HEK293 (cell line): ENCODE data around the gene APOL2.

Source experiments
- CTCF ChIA-PET: fragments of 350-600 bp; formaldehyde crosslinking; extraction: SDS; loops from one replicate; lab custom pipeline; 2021; ENCODE audit warnings: antibody characterized with exemption; lab: Yijun Ruan, JAX
- POLR2A ChIA-PET: fragments of 300-600 bp; formaldehyde crosslinking; extraction: SDS; loops from one replicate; lab custom pipeline; 2020; ENCODE audit warnings: antibody characterized with exemption, inconsistent platforms; lab: Yijun Ruan, JAX
- H3K27ac ChIP-seq: fragments of 200-500 bp; sonication (Bioruptor generic); 2 replicates; pipeline ENCODE4 v1.5.1; 2014; ENCODE audit warnings: low read depth, low read length, control low read depth, inconsistent platforms; ENCODE audit errors: extremely low read depth
- H3K36me3 ChIP-seq, 2 experiments: fragments of 200-500 bp in 1 of 2; sonication (Bioruptor generic) in 1 of 2; 1 replicate in 1 of 2; 2 replicates in 1 of 2; pipeline ENCODE4 v1.5.1; 2014 to 2017; ENCODE audit warnings: inconsistent platforms in 2 of 2, low read length in 2 of 2; ENCODE audit not compliant: control insufficient read depth in 2 of 2, insufficient read depth in 1 of 2
- H3K4me1 ChIP-seq: fragments of 200-500 bp; sonication (Bioruptor generic); 2 replicates; pipeline ENCODE4 v1.5.1; 2014; ENCODE audit warnings: mild to moderate bottlenecking, low read length, inconsistent platforms; ENCODE audit not compliant: control insufficient read depth, insufficient read depth
- H3K4me3 ChIP-seq: 2 replicates; pipeline ENCODE4 v1.5.1; 2011; ENCODE audit warnings: low read depth, mild to moderate bottlenecking, control low read depth, low read length, moderate library complexity
- H3K9me3 ChIP-seq: fragments of 200-500 bp; sonication (Bioruptor generic); 2 replicates; pipeline ENCODE4 v1.5.1; 2014; ENCODE audit warnings: low read depth, low read length, inconsistent platforms; ENCODE audit not compliant: control insufficient read depth, insufficient read depth
- HOXC10 ChIP-seq: sonication (generic); formaldehyde crosslinking; IDR thresholded peaks from 2 replicates; pipeline ENCODE4 v1.8.1; 2023; ENCODE audit warnings: mild to moderate bottlenecking, missing genetic modification reagents
- KLF16 ChIP-seq: fragments of 450-650 bp; formaldehyde crosslinking; IDR thresholded peaks from 2 replicates; pipeline ENCODE4 v1.5.1; 2017; ENCODE audit warnings: missing biosample characterization, missing genetic modification characterization
- OVOL3 ChIP-seq: fragments of 450-650 bp; formaldehyde crosslinking; IDR thresholded peaks from 2 replicates; pipeline ENCODE4 v1.5.1; 2016; ENCODE audit warnings: missing biosample characterization, missing genetic modification characterization
- SCRT1 ChIP-seq: fragments of 450-650 bp; formaldehyde crosslinking; IDR thresholded peaks from 2 replicates; pipeline ENCODE4 v1.5.1; 2016; ENCODE audit warnings: missing biosample characterization, missing genetic modification characterization, borderline replicate concordance
- ZBTB21 ChIP-seq: fragments of 450-650 bp; formaldehyde crosslinking; IDR thresholded peaks from 2 replicates; pipeline ENCODE4 v1.5.1; 2017; ENCODE audit warnings: missing biosample characterization, missing genetic modification characterization
- ZBTB48 ChIP-seq: fragments of 450-650 bp; formaldehyde crosslinking; IDR thresholded peaks from 2 replicates; pipeline ENCODE4 v1.5.1; 2016; ENCODE audit warnings: missing biosample characterization, missing genetic modification characterization
- ZEB2 ChIP-seq: fragments of 450-650 bp; formaldehyde crosslinking; IDR thresholded peaks from 2 replicates; pipeline ENCODE4 v1.5.1; 2016; ENCODE audit warnings: missing biosample characterization, missing genetic modification characterization
- ZFP3 ChIP-seq: fragments of 450-650 bp; formaldehyde crosslinking; IDR thresholded peaks from 2 replicates; pipeline ENCODE4 v1.5.1; 2016; ENCODE audit warnings: low read depth, missing biosample characterization, missing genetic modification characterization
- ZNF157 ChIP-seq: fragments of 450-650 bp; formaldehyde crosslinking; IDR thresholded peaks from 2 replicates; pipeline ENCODE4 v1.5.1; 2016; ENCODE audit warnings: missing biosample characterization, missing genetic modification characterization
- ZNF175 ChIP-seq: fragments of 450-650 bp; formaldehyde crosslinking; IDR thresholded peaks from 2 replicates; pipeline ENCODE4 v1.5.1; 2016; ENCODE audit warnings: missing biosample characterization, missing genetic modification characterization
- ZNF221 ChIP-seq: fragments of 450-650 bp; formaldehyde crosslinking; IDR thresholded peaks from 2 replicates; pipeline ENCODE4 v1.5.1; 2017; ENCODE audit warnings: missing biosample characterization, missing genetic modification characterization, borderline replicate concordance
- ZNF302 ChIP-seq: fragments of 450-650 bp; formaldehyde crosslinking; IDR thresholded peaks from 2 replicates; pipeline ENCODE4 v1.5.1; 2016; ENCODE audit warnings: missing biosample characterization, missing genetic modification characterization, low read depth
- ZNF416 ChIP-seq: fragments of 450-650 bp; formaldehyde crosslinking; IDR thresholded peaks from 2 replicates; pipeline ENCODE4 v1.5.1; 2016; ENCODE audit warnings: missing biosample characterization, missing genetic modification characterization
- ZNF426 ChIP-seq: fragments of 450-650 bp; formaldehyde crosslinking; IDR thresholded peaks from 2 replicates; pipeline ENCODE4 v1.5.1; 2017; ENCODE audit warnings: missing biosample characterization, missing genetic modification characterization, mild to moderate bottlenecking, inconsistent platforms, moderate library complexity
- ZNF433 ChIP-seq: fragments of 450-650 bp; formaldehyde crosslinking; IDR thresholded peaks from 2 replicates; pipeline ENCODE4 v1.5.1; 2016; ENCODE audit warnings: missing biosample characterization, missing genetic modification characterization, low read depth
- ZNF529 ChIP-seq: fragments of 450-650 bp; formaldehyde crosslinking; IDR thresholded peaks from 2 replicates; pipeline ENCODE4 v1.5.1; 2017; ENCODE audit warnings: missing genetic modification characterization, missing biosample characterization; ENCODE audit not compliant: insufficient replicate concordance
- ZNF555 ChIP-seq: fragments of 450-650 bp; formaldehyde crosslinking; conservative IDR thresholded peaks from 2 replicates; pipeline ENCODE4 v1.5.1; 2017; ENCODE audit warnings: missing biosample characterization, mild to moderate bottlenecking, missing genetic modification characterization, inconsistent platforms
- ZNF571 ChIP-seq: fragments of 450-650 bp; formaldehyde crosslinking; IDR thresholded peaks from 2 replicates; pipeline ENCODE4 v1.5.0; 2017; ENCODE audit warnings: missing biosample characterization, missing genetic modification characterization
- ZNF707 ChIP-seq: fragments of 450-650 bp; formaldehyde crosslinking; IDR thresholded peaks from 2 replicates; pipeline ENCODE4 v1.5.1; 2016; ENCODE audit warnings: missing biosample characterization, missing genetic modification characterization
- ZNF777 ChIP-seq: fragments of 450-650 bp; formaldehyde crosslinking; IDR thresholded peaks from 2 replicates; pipeline ENCODE4 v1.5.1; 2017; ENCODE audit warnings: missing biosample characterization, missing genetic modification characterization, borderline replicate concordance
- ZNF785 ChIP-seq: fragments of 450-650 bp; formaldehyde crosslinking; IDR thresholded peaks from 2 replicates; pipeline ENCODE4 v1.5.1; 2016; ENCODE audit warnings: missing biosample characterization, missing genetic modification characterization
- TF ChIP-seq, protein P1 (sequence below): fragments of 450-650 bp; formaldehyde crosslinking; IDR thresholded peaks from 2 replicates; pipeline ENCODE4 v1.5.1; 2017; ENCODE audit warnings: missing biosample characterization, missing genetic modification characterization
- TF ChIP-seq, protein P2 (sequence below): fragments of 450-650 bp; formaldehyde crosslinking; IDR thresholded peaks from 2 replicates; pipeline ENCODE4 v1.5.1; 2016; ENCODE audit warnings: missing biosample characterization, missing genetic modification characterization
- TF ChIP-seq, protein P3 (sequence below): fragments of 450-650 bp; formaldehyde crosslinking; IDR thresholded peaks from 2 replicates; pipeline ENCODE4 v1.5.1; 2016; ENCODE audit warnings: missing biosample characterization, missing genetic modification characterization

The APOL2 gene

DNA sequence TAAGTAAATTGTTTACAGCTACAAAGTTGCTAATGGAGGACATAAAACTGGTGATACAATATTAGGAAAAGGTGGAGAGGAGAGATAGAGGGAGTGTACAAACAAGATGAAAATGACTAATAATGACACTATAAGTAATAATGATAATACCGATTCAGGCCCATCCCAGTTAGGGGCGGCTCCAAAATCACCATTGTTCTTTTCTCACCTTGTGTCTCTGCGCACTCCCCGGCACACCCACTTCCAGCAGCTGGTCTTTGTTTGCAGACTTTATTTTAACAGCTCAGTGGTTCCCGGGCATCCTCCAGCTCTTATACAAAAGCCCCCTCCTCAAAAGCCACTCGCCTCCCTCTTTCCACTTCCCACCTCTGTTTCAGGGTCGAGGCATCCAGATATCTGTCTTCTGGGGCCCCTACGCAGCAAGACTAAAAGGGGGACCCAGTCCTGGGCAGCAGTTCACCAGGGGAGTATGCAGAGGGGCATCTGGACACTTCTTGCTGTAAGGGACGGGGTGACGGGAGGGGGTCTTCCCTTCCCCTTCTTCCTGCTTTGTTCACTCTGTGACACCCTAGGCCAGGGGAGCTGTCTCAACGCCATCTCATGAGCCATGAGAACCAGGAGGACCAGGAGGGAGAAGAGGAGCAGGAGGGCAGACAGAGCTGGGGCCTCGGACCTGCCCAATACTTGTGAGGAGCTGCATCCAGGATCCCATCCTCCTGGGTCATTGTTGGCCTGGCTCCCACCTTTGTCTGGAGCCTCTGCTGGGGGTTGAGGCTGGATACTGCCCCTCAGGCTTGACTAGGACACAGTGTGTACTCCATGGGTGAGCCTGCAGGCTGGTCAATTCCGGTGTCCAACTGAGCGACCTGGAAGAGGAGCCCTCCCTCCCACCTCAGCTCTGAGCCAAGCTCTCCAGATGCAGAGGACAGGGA, 2.7 kb downstream of the APOL2 start:
- ChIA-PET CTCF (interaction anchor here (0.6 to 3.1 kb wide), 5 partner anchors 25 to 250 kb away, joined by 3 to 13 read pairs (median 3); no protein-coding TSS in a partner anchor), POLR2A (interaction anchor here (1.4 kb wide), 1 partner anchor 16 kb away, joined by 3 read pairs; no protein-coding TSS in a partner anchor)
- Histone ChIP-seq H3K36me3 (peaks cover 0 to 38% of the 10 kb centered on the region in 2 experiments; a peak in 1 of 3 replicates), H3K4me1 (peaks cover 9% of the 10 kb centered on the region), H3K4me3 (no peak overlapping the region), H3K27ac (no peak overlapping the region), H3K9me3 (no peaks in the 10 kb centered on the region)
- TF ChIP-seq, protein P1, sequence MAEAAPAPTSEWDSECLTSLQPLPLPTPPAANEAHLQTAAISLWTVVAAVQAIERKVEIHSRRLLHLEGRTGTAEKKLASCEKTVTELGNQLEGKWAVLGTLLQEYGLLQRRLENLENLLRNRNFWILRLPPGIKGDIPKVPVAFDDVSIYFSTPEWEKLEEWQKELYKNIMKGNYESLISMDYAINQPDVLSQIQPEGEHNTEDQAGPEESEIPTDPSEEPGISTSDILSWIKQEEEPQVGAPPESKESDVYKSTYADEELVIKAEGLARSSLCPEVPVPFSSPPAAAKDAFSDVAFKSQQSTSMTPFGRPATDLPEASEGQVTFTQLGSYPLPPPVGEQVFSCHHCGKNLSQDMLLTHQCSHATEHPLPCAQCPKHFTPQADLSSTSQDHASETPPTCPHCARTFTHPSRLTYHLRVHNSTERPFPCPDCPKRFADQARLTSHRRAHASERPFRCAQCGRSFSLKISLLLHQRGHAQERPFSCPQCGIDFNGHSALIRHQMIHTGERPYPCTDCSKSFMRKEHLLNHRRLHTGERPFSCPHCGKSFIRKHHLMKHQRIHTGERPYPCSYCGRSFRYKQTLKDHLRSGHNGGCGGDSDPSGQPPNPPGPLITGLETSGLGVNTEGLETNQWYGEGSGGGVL (tag by site-specific recombination), result no peak
- TF ChIP-seq ZNF571 (tag by site-specific recombination), result no peak
- no peak for TF ChIP-seq ZFP3 (tag by site-specific recombination)
- TF ChIP-seq HOXC10 (CRISPR knock-in tag), result no peak
- TF ChIP-seq ZBTB48 (tag by site-specific recombination), result no peak
- no peak for TF ChIP-seq ZNF777
- no peak for TF ChIP-seq ZNF416
- no peak for TF ChIP-seq OVOL3 (tag by site-specific recombination)
- no peak for TF ChIP-seq ZNF302 (tag by site-specific recombination)
- no peak for TF ChIP-seq ZNF221 (tag by site-specific recombination)
- TF ChIP-seq, protein P2, sequence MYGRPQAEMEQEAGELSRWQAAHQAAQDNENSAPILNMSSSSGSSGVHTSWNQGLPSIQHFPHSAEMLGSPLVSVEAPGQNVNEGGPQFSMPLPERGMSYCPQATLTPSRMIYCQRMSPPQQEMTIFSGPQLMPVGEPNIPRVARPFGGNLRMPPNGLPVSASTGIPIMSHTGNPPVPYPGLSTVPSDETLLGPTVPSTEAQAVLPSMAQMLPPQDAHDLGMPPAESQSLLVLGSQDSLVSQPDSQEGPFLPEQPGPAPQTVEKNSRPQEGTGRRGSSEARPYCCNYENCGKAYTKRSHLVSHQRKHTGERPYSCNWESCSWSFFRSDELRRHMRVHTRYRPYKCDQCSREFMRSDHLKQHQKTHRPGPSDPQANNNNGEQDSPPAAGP (tag by site-specific recombination), result no peak

DNA sequence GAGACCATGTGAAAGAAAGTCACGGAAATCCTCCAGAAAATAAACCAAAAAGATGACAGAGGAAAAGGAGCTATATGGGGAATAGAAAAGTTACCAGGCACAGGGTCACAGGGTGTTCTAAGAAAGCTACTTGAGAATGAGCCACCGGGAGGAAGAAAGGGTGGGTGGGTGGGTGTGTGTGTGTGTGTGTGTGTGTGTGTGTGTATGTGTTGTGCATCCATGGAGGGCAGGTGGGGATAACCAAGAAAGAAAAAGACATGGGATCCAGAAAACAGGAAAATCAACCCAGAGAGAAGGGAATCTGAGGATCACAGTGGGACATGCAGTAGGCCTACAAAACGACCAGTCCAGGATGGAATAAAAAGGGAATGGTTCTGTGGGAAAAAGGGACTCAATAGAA, 3.7 kb downstream of the APOL2 start:
- Histone ChIP-seq H3K4me1 (peaks cover 9% of the 10 kb centered on the region), H3K9me3 (no peaks in the 10 kb centered on the region), H3K27ac (no peak overlapping the region), H3K36me3 (peaks cover 0 to 49% of the 10 kb centered on the region in 2 experiments; a peak in 1 of 3 replicates), H3K4me3 (no peak overlapping the region)
- ChIA-PET POLR2A (interaction anchor here (0.6 to 1.4 kb wide), 2 partner anchors 15 to 18 kb away, joined by 3 to 4 read pairs; no protein-coding TSS in a partner anchor), CTCF (interaction anchor here (0.5 to 1.0 kb wide), 3 partner anchors 26 to 51 kb away, joined by 3 to 5 read pairs (median 3); no protein-coding TSS in a partner anchor)
- TF ChIP-seq ZNF785 (tag by site-specific recombination), result no peak
- no peak for TF ChIP-seq KLF16 (tag by site-specific recombination)
- no peak for TF ChIP-seq ZNF426 (tag by site-specific recombination)
- TF ChIP-seq ZNF707 (tag by site-specific recombination), result no peak
- TF ChIP-seq, protein P3, sequence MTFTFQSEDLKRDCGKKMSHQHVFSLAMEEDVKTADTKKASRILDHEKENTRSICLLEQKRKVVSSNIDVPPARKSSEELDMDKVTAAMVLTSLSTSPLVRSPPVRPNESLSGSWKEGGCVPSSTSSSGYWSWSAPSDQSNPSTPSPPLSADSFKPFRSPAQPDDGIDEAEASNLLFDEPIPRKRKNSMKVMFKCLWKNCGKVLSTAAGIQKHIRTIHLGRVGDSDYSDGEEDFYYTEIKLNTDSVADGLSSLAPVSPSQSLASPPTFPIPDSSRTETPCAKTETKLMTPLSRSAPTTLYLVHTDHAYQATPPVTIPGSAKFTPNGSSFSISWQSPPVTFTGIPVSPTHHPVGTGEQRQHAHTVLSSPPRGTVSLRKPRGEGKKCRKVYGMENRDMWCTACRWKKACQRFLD, result no peak
- no peak for TF ChIP-seq ZBTB21 (tag by site-specific recombination)
- TF ChIP-seq ZBTB48 (tag by site-specific recombination), result no peak
- no peak for TF ChIP-seq SCRT1
- TF ChIP-seq ZNF433 (tag by site-specific recombination), result no peak
- no peak for TF ChIP-seq ZNF175 (tag by site-specific recombination)
- no peak for TF ChIP-seq ZNF555
- TF ChIP-seq ZNF157 (tag by site-specific recombination), result no peak
- TF ChIP-seq ZNF529, result no peak
- no peak for TF ChIP-seq ZEB2 (tag by site-specific recombination)
